Activated CD8-positive, alpha-beta T cell treated with anti-CD3 and anti-CD28 coated beads, Interleukin-2, amount 10 ng/mL, durations not matched to agents 7 days and 5 days (primary cell): ENCODE data around the gene SLC17A9. TPM values are rescaled to one million over a fixed set of nuclear protein-coding genes. Genes with fewer than 3 reads are reported as not detected.

Experiments used
- ATAC-seq: fragments of 150-1000 bp; cut with Tn5 transposase; one replicate; pipeline ENCODE4 v1.10.0; 2021; ENCODE audit warnings: moderate library complexity
- CTCF ChIA-PET: fragments of 350-600 bp; sonication (Branson Sonifier 250); formaldehyde crosslinking; loops from one replicate; lab custom pipeline; 2021; ENCODE audit warnings: antibody characterized with exemption; lab: Charles Lee
- POLR2A ChIA-PET: fragments of 350-600 bp; sonication (Branson Sonifier 250); formaldehyde crosslinking; loops from one replicate; lab custom pipeline; 2021; ENCODE audit warnings: antibody characterized with exemption; lab: Charles Lee
- DNase-seq: peaks from one replicate; pipeline ENCODE4 v3.0.0-alpha.2; 2020
- H3K27ac Mint-ChIP-seq: one replicate; pipeline ENCODE4 v1.8.0; 2021; ENCODE audit warnings: mild to moderate bottlenecking, mixed read lengths
- H3K27me3 Mint-ChIP-seq: one replicate; pipeline ENCODE4 v1.8.0; 2021; ENCODE audit warnings: low read depth, mixed read lengths
- H3K36me3 Mint-ChIP-seq: one replicate; pipeline ENCODE4 v1.8.0; 2021; ENCODE audit warnings: low read depth, mixed read lengths
- H3K4me1 Mint-ChIP-seq: one replicate; pipeline ENCODE4 v1.8.0; 2021; ENCODE audit warnings: low read depth, mixed read lengths
- H3K4me3 Mint-ChIP-seq: one replicate; pipeline ENCODE4 v1.8.0; 2021; ENCODE audit warnings: mild to moderate bottlenecking, mixed read lengths
- H3K9me3 Mint-ChIP-seq: one replicate; pipeline ENCODE4 v1.8.0; 2022; ENCODE audit warnings: mixed read lengths; ENCODE audit not compliant: insufficient read depth
- total RNA-seq, 2 experiments: library from RNA; stranded (reverse); gene quantifications; one replicate each; pipeline ENCODE4 v1.2.3, GENCODE V29; 2021

The SLC17A9 gene
- total RNA-seq, 2 experiments from 2014 or later = 57.8 to 69.7 TPM

- DNase-seq (no peak), ATAC-seq (no peak)
- Mint-ChIP-seq H3K9me3 (no peaks in the 10 kb centered on the region), H3K4me3 (no peak overlapping the region), H3K36me3 (no peaks in the 10 kb centered on the region), H3K27ac (no peak overlapping the region), H3K27me3 (peaks cover 59% of the 10 kb centered on the region), H3K4me1 (peaks cover 31% of the 10 kb centered on the region)
- ChIA-PET CTCF (interaction anchor here (5.7 kb wide), 1 partner anchor 34 kb away, joined by 30 read pairs; no protein-coding TSS in a partner anchor), POLR2A (no interaction called here)
Measured at GRCh38 chr20:63007360-63007645, 54.8 kb downstream of the SLC17A9 start.

GRCh38 chr20:63007646-63008488 lies 55.4 kb downstream of the SLC17A9 start:
- CTCF ChIA-PET = interaction anchor here (1.0 to 5.7 kb wide), 11 partner anchors 9 to 107 kb away, joined by 3 to 56 read pairs (median 6); no protein-coding TSS in a partner anchor
- POLR2A ChIA-PET = interaction anchor here (1.0 to 1.7 kb wide), 2 partner anchors 33 to 35 kb away, joined by 5 to 7 read pairs; no protein-coding TSS in a partner anchor
- Mint-ChIP-seq H3K4me3 (no peak overlapping the region), H3K27ac (no peak overlapping the region), H3K4me1 (peaks cover 31% of the 10 kb centered on the region), H3K36me3 (no peaks in the 10 kb centered on the region), H3K27me3 (peaks cover 57% of the 10 kb centered on the region), H3K9me3 (peaks cover 2% of the 10 kb centered on the region)
- ATAC-seq (no peak), DNase-seq (no peak)

- H3K27me3 Mint-ChIP-seq = peaks cover 58% of the 10 kb centered on the region
- H3K36me3 Mint-ChIP-seq = no peaks in the 10 kb centered on the region
- POLR2A ChIA-PET = interaction anchor here (0.6 to 1.7 kb wide), 3 partner anchors 33 to 117 kb away, joined by 3 to 7 read pairs (median 5); no protein-coding TSS in a partner anchor
- no peak overlapping the region for H3K27ac Mint-ChIP-seq
- DNase-seq (no peak), ATAC-seq (no peak)
- no peak overlapping the region for H3K4me3 Mint-ChIP-seq
- peaks cover 10% of the 10 kb centered on the region for H3K9me3 Mint-ChIP-seq
- CTCF ChIA-PET = interaction anchor here (0.7 to 2.2 kb wide), 20 partner anchors 9 to 186 kb away, joined by 3 to 56 read pairs (median 4); no protein-coding TSS in a partner anchor
- peaks cover 31% of the 10 kb centered on the region for H3K4me1 Mint-ChIP-seq
Measured at GRCh38 chr20:63008541-63009044, 56.1 kb downstream of the SLC17A9 start.

- Mint-ChIP-seq H3K4me3 (peak overlapping the region; percentile 12), H3K27me3 (peaks cover 58% of the 10 kb centered on the region), H3K4me1 (peaks cover 30% of the 10 kb centered on the region), H3K36me3 (peaks cover 2% of the 10 kb centered on the region), H3K9me3 (peaks cover 16% of the 10 kb centered on the region), H3K27ac (no peak overlapping the region)
- POLR2A ChIA-PET = interaction anchor here (0.6 to 1.7 kb wide), 3 partner anchors 34 to 118 kb away, joined by 3 to 7 read pairs (median 5); no protein-coding TSS in a partner anchor
- CTCF ChIA-PET = interaction anchor here (0.6 to 2.2 kb wide), 22 partner anchors 10 to 186 kb away, joined by 3 to 56 read pairs (median 4); no protein-coding TSS in a partner anchor
- peak; percentile 87 for DNase-seq
- peak; percentile 73 for ATAC-seq
Measured at GRCh38 chr20:63009045-63009961, 56.8 kb downstream of the SLC17A9 start.

DNA sequence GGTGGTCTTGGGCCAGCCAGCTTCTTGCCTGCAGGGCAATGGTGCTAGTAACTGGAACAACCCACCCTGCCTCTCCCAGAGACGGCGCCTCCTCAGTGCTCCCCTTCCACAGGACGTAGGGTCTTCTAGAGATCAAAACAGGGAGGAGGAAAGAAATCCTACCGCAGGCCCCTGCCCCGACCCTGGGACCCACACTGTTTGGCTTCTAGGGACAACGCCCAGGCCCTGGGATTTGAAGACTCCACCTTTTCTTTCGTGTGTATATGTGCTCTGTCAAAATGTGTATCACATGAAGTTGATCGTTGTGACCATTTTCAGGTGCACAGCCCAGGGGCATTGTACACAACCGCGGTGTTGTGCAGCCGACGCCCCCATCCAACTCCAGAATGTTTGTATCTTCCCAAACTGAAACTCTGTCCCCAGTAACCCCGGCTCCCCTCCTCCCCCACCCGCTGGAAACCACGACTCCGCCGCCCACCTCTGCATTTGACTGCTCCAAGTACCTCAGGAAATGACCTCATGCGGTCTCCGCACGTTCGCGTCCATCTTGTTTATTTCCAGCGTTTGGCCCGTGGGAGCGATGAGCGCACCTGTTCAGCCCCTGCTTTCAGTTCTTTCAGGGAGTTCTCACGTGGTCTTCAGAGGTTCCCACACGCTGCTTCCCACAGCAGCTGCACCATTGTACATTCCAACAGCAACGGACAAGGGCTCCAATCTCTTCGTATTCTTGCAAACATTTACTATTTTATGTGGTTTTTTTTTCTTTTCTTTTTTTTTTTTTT lies 57.7 kb downstream of the SLC17A9 start:
- DNase-seq (peak; percentile 89), ATAC-seq (peak; percentile 62)
- Mint-ChIP-seq H3K4me1 (peaks cover 27% of the 10 kb centered on the region), H3K4me3 (peak overlapping the region; percentile 74), H3K27ac (peak overlapping the region; percentile 62), H3K27me3 (peaks cover 61% of the 10 kb centered on the region), H3K9me3 (peaks cover 16% of the 10 kb centered on the region), H3K36me3 (peaks cover 2% of the 10 kb centered on the region)
- ChIA-PET POLR2A (interaction anchor here (0.5 to 1.7 kb wide), 2 partner anchors 38 to 91 kb away, joined by 3 to 7 read pairs; no protein-coding TSS in a partner anchor), CTCF (interaction anchor here (1.1 to 3.4 kb wide), 9 partner anchors 31 to 168 kb away, joined by 3 to 56 read pairs (median 11); no protein-coding TSS in a partner anchor)

DNA sequence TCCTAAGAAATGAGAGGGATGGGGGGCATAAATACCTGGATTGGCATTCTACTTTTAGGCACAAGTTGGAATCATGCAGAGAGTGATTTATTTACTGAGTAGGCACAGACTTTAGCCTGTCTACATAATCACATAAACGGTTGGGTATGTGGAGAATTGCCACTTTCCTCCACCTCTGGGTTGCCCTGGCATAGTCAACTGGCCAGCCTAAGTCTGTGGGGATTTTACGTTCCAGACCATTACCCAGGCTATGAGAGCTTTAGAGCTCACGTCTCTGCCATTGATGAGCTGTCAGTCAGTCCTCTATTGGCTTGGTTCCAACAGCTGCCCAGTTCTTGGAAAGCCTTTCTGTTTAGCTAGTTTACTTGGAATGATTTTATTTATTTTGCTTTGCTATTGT lies 59.3 kb downstream of the SLC17A9 start:
- ChIA-PET POLR2A (no interaction called here), CTCF (interaction anchor here (3.4 kb wide), 1 partner anchor 39 kb away, joined by 13 read pairs; no protein-coding TSS in a partner anchor)
- Mint-ChIP-seq H3K4me1 (peaks cover 25% of the 10 kb centered on the region), H3K4me3 (no peak overlapping the region), H3K9me3 (peaks cover 16% of the 10 kb centered on the region), H3K36me3 (peaks cover 2% of the 10 kb centered on the region), H3K27me3 (peaks cover 55% of the 10 kb centered on the region), H3K27ac (no peak overlapping the region)
- no peak for DNase-seq
- ATAC-seq = no peak

DNA sequence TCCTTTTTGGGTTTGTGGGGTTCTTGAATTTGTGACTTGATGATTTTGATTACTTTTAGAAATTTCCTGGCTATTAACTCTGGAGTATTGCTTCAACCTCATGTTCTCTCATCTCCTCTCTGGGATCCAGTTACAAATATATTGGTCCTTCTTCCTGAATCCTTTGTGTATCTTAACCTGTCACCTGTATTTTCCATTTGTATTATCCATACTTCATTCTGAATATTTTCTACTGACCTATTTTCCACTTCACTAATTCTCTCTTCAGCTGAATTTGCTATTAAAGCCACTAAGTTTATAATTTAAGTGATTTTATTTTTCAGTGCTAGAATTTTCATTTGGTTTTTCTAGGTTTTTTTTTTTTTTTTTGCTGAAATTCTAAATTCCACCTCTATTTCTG lies 60.7 kb downstream of the SLC17A9 start:
- Mint-ChIP-seq H3K27ac (no peak overlapping the region), H3K4me1 (peaks cover 21% of the 10 kb centered on the region), H3K36me3 (peaks cover 2% of the 10 kb centered on the region), H3K27me3 (peaks cover 46% of the 10 kb centered on the region), H3K9me3 (peaks cover 16% of the 10 kb centered on the region), H3K4me3 (no peak overlapping the region)
- ATAC-seq (no peak), DNase-seq (no peak)
- POLR2A ChIA-PET = no interaction called here
- CTCF ChIA-PET = interaction anchor here (3.4 kb wide), 1 partner anchor 41 kb away, joined by 13 read pairs; no protein-coding TSS in a partner anchor

- Mint-ChIP-seq H3K9me3 (peaks cover 16% of the 10 kb centered on the region), H3K27ac (no peak overlapping the region), H3K4me1 (peaks cover 11% of the 10 kb centered on the region), H3K4me3 (no peak overlapping the region), H3K27me3 (peaks cover 37% of the 10 kb centered on the region), H3K36me3 (peaks cover 2% of the 10 kb centered on the region)
- POLR2A ChIA-PET = no interaction called here
- ATAC-seq (no peak), DNase-seq (no peak)
- CTCF ChIA-PET = no interaction called here
Measured at GRCh38 chr20:63014287-63014686, 61.8 kb downstream of the SLC17A9 start.

GRCh38 chr20:63014710-63015109 lies 62.2 kb downstream of the SLC17A9 start:
- POLR2A ChIA-PET = no interaction called here
- CTCF ChIA-PET = no interaction called here
- H3K36me3 Mint-ChIP-seq = peaks cover 2% of the 10 kb centered on the region
- ATAC-seq (no peak), DNase-seq (no peak)
- no peak overlapping the region for H3K27ac Mint-ChIP-seq
- H3K9me3 Mint-ChIP-seq = peaks cover 16% of the 10 kb centered on the region
- peaks cover 8% of the 10 kb centered on the region for H3K4me1 Mint-ChIP-seq
- H3K4me3 Mint-ChIP-seq = no peak overlapping the region
- H3K27me3 Mint-ChIP-seq = peaks cover 39% of the 10 kb centered on the region

GRCh38 chr20:63015147-63015661 lies 62.7 kb downstream of the SLC17A9 start:
- POLR2A ChIA-PET = no interaction called here
- DNase-seq (no peak), ATAC-seq (no peak)
- peaks cover 16% of the 10 kb centered on the region for H3K9me3 Mint-ChIP-seq
- CTCF ChIA-PET = no interaction called here
- H3K27me3 Mint-ChIP-seq = peaks cover 37% of the 10 kb centered on the region
- peaks cover 2% of the 10 kb centered on the region for H3K36me3 Mint-ChIP-seq
- no peak overlapping the region for H3K4me3 Mint-ChIP-seq
- no peak overlapping the region for H3K27ac Mint-ChIP-seq
- H3K4me1 Mint-ChIP-seq = peaks cover 3% of the 10 kb centered on the region
